Measurements from ENCODE around the gene MED13L.

The MED13L gene

DNA sequence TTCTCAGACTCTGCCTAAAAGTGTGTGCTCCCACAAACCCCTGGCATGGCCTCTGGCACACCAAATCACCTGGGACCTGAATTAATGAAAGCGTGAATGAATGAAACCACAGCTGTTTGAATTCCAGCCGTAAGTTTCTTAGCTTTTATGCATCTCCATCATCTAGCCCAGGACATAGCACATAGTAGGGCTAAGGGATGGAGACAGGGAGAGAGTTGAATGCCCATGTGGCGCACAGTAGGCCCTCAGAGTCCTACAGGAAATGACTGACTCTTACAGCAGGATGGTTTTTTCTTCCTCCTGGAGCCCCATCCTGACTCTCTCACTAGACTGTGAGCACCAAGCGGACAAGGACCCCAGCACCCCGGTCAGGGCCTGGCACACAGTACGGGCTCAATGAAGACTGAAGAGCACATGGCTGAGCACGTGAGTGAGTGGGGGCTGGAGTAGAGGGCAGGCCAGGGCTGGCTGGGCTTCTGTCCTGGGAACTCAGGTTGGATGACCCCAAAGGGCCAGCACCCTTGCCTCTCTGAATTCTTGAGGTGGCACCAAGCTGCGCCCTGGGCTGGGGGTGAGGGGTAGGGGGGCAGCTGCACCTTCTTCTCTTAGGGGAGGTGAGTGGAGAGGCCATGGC is 351.3 kb downstream of the MED13L start:
- no peak for DNase-seq (ENCODE audit: low read depth)
- TF ChIP-seq, protein P1, sequence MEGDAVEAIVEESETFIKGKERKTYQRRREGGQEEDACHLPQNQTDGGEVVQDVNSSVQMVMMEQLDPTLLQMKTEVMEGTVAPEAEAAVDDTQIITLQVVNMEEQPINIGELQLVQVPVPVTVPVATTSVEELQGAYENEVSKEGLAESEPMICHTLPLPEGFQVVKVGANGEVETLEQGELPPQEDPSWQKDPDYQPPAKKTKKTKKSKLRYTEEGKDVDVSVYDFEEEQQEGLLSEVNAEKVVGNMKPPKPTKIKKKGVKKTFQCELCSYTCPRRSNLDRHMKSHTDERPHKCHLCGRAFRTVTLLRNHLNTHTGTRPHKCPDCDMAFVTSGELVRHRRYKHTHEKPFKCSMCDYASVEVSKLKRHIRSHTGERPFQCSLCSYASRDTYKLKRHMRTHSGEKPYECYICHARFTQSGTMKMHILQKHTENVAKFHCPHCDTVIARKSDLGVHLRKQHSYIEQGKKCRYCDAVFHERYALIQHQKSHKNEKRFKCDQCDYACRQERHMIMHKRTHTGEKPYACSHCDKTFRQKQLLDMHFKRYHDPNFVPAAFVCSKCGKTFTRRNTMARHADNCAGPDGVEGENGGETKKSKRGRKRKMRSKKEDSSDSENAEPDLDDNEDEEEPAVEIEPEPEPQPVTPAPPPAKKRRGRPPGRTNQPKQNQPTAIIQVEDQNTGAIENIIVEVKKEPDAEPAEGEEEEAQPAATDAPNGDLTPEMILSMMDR (conservative IDR thresholded peaks at IDR 0.05; ENCODE audit: low read depth, low read length), result no peak
- no peak overlapping the region for H3K4me3 ChIP-seq (ENCODE audit: low read depth, low read length)

DNA sequence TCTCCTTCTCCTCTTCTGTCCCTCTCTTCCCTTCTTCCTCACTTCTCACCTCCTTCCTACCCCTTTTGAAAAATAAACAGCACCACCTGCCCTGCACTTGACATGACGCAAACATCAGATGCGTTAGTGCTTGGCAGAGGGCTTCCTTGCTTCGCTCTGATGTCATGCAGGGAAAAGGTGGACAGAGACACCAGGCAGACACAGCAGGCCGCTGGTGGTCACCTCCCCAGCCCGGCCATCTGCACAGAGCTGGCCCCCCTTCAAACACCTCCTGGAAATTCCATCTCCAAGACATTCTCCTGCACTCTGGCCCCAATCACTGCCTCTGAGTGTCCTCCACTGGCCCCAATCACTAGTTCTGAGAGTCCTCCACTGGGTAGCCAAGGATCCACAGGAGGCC is 353.6 kb downstream of the MED13L start:
- no peak for DNase-seq (ENCODE audit: low read depth)
- TF ChIP-seq, protein P1 (conservative IDR thresholded peaks at IDR 0.05; ENCODE audit: low read depth, low read length), result no peak
- H3K4me3 ChIP-seq (ENCODE audit: low read depth, low read length), result no peak overlapping the region

DNA sequence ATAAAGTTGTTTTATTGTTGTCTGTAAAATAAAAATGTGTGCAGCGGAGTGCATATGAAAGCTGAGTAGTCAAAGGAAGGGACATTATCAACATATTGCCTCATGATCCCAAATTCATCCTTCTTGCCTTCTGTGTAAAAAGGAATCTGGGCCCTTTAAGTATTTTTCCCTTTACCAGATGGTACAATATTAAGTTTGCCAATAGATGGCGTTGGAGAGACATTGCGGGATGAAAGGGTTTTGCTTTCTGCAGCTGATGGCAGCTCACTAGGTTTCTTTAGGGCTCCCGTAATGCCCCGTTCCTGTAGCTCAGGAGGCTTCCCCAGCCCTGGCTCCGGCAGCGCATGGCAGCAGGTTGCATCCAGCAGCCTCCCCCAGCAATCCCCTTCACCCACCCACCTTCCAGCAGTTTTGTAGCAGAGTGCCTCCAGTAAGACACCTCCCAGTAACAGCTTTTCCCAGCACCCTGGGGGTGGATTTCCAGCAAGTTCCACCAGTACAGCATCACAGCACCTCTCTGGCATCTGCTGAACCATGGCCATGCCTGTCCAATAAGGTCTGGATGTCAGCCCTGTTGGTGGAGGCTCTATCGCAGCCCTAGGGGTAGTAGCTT is 354.4 kb downstream of the MED13L start:
- DNase-seq (ENCODE audit: low read depth), result peak; percentile 21
- TF ChIP-seq, protein P1 (conservative IDR thresholded peaks at IDR 0.05; ENCODE audit: low read depth, low read length), result peak; percentile 33
- H3K4me3 ChIP-seq (ENCODE audit: low read depth, low read length), result no peak overlapping the region

DNA sequence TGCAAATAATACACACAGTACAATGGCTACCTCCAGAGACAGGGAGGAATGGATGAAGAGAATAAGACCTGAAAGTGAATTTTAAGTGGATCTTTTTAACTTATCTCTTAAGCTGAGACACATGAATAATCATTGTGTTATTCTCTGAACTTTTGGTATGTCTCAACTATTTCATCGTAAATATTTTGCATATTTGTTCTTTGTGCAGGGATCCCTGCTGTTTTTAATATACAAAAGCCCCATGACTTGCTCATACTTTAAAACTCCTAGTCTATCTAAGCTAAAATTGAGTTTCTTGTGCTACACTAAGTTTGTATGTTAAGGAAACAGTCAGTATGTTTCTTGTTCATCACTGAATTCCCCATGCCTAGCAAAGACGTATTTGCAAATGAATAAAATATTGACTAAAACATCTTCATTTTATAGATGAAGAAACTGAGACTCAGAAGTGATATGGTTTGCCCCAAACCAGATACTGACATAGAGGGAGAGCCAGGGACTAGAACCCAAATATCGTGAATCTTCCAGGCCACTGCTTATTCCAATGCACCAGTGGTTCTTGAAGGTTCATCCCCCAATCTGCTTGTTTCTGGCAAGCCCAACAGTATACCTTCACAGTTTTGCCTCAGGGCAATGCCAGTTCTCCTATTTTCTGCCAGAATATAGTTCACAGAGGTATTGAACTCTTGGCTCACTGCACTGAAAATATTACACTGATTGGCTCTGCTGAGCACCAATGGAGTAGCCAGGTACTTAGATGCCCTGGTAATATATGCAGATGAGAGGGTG is 356.9 kb downstream of the MED13L start:
- DNase-seq (ENCODE audit: low read depth), result peak; percentile 74
- H3K4me3 ChIP-seq (ENCODE audit: low read depth, low read length), result no peak overlapping the region
- TF ChIP-seq, protein P1 (conservative IDR thresholded peaks at IDR 0.05; ENCODE audit: low read depth, low read length), result no peak

DNA sequence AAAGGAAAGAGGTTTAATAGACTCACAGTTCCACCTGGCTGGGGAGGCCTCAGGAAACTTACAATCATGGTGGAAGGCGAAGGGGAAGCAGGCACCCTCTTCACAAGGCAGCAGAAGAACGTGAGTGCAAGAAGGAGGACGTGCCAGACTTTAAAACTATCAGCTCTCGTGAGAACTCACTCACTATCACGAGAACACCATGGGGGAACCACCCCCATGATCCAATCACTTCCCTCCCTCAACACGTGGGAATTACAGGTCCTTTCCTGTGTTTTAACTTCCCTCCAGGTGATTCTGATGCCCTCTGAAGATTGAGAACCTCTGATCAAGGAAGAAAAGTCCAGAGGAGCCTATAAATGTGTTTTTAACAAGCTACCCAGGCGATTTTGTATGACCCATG is 358.7 kb downstream of the MED13L start:
- no peak overlapping the region for H3K4me3 ChIP-seq (ENCODE audit: low read depth, low read length)
- no peak for DNase-seq (ENCODE audit: low read depth)
- TF ChIP-seq, protein P1 (conservative IDR thresholded peaks at IDR 0.05; ENCODE audit: low read depth, low read length), result no peak

DNA sequence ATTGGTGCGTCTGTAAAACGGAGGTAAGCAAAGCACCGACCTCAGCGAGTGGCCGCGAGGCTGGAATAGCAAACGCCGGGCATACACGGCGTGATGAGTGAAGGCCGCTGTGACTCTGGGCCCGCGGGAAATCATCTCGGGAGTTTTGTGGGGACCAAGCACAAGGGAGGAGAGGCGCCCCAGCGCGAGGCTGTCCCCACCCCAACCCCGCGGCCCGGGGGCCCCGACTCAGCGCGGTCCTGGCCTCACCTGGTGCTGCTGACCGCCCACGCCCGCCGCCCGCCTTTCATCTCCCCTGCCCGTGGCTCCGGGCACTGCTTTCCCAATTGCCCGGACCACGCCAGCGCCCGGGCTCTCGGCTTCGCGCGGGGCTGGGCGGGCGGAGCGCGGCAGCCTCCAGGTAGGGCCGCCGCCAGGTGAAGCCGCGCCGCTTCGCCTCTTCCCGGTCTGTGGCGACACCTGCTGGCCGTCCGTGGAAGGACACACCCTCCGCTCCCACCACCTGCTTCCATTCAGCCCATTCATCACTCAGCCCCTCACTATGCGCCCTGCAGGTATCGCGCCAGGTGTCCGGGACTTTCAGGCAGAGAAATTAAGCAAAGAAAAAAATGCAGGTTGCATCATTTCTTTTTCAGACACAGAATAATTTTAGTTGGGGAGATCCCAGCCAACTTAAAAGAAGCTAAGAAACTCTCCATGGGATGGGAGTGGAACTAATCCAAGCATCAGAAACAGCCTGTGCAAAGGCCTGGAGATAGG is 360.4 kb downstream of the MED13L start:
- DNase-seq (ENCODE audit: low read depth), result peak; percentile 38
- TF ChIP-seq, protein P1 (conservative IDR thresholded peaks at IDR 0.05; ENCODE audit: low read depth, low read length), result peak; percentile 78
- peak overlapping the region; percentile 12 for H3K4me3 ChIP-seq (ENCODE audit: low read depth, low read length)

All from choroid plexus epithelial cell (primary cell).